SU-DHL-6 (cell line): Measurements from ENCODE around the gene CCSAP.

Experiments used
- EZH2phosphoT487 ChIP-seq: fragments of 200-600 bp; sonication (generic), shearing (Covaris generic); conservative IDR thresholded peaks from 2 replicates; pipeline ENCODE4 v1.6.1; 2018; ENCODE audit warnings: mild to moderate bottlenecking, antibody characterized with exemption, low read length, moderate library complexity, mixed read lengths
- TF ChIP-seq, protein P1 (sequence below): fragments of 200-600 bp; sonication (generic); IDR thresholded peaks from one replicate; pipeline ENCODE4 v1.5.1; 2017; ENCODE audit warnings: antibody characterized with exemption, mild to moderate bottlenecking, low read length, moderate library complexity; ENCODE audit not compliant: insufficient read depth, poor library complexity, severe bottlenecking

DNA sequence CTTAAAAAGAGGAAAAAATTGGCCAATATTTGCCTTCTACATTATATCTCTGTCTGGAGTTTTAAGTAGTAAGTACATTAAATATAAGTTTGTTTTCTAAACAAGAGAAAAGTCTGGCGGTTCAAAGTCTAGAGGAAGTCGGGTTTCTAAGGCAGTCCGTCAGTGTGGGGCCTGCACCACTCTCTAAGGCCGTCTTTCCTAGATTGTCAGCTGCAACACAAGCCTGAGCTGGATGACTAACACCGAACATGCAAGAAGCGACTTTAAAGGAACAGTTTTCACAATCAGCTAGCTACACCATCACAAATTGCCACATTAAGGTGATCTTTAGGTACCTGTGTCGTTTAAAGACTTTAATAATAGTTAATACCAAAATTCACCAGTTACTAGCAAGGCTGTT lies 19.6 kb downstream of the CCSAP start:
- TF ChIP-seq, protein P1, sequence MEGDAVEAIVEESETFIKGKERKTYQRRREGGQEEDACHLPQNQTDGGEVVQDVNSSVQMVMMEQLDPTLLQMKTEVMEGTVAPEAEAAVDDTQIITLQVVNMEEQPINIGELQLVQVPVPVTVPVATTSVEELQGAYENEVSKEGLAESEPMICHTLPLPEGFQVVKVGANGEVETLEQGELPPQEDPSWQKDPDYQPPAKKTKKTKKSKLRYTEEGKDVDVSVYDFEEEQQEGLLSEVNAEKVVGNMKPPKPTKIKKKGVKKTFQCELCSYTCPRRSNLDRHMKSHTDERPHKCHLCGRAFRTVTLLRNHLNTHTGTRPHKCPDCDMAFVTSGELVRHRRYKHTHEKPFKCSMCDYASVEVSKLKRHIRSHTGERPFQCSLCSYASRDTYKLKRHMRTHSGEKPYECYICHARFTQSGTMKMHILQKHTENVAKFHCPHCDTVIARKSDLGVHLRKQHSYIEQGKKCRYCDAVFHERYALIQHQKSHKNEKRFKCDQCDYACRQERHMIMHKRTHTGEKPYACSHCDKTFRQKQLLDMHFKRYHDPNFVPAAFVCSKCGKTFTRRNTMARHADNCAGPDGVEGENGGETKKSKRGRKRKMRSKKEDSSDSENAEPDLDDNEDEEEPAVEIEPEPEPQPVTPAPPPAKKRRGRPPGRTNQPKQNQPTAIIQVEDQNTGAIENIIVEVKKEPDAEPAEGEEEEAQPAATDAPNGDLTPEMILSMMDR, result no peak
- TF ChIP-seq EZH2phosphoT487, result no peak
